Measurements from ENCODE around the gene TENM4. TPM values are rescaled to one million over a fixed set of nuclear protein-coding genes. Genes with fewer than 3 reads are reported as not detected.

Gene TENM4
- total RNA-seq, 2 donors from 2014 or later = 68.2 to 130 TPM

- no peak overlapping the region for H3K9ac ChIP-seq (ENCODE audit: extremely low read depth, low read length, poor library complexity, severe bottlenecking)
- Mint-ChIP-seq H3K9me3 (peaks cover 9% of the 10 kb centered on the region), H3K27me3 (ENCODE audit: insufficient read depth) (no peaks in the 10 kb centered on the region), H3K27ac (no peak overlapping the region), H3K4me3 (no peak overlapping the region), H3K36me3 (ENCODE audit: low read depth) (peaks cover 3% of the 10 kb centered on the region), H3K4me1 (peaks cover 4% of the 10 kb centered on the region)
- WGBS, 2 experiments (ENCODE audit: insufficient coverage in 1 of 2, insufficient read length in 1 of 2) = 90 to 93% methylated on average over 3 to 5 of the region's 5 CpGs
- no peaks in the 10 kb centered on the region for H3K27me3 ChIP-seq (ENCODE audit: control insufficient read depth, insufficient read depth, low read length, poor library complexity, severe bottlenecking)
- no peaks in the 10 kb centered on the region for H3K9me3 ChIP-seq (ENCODE audit: control insufficient read depth, low read length)
- no peaks in the 10 kb centered on the region for H3K36me3 ChIP-seq (ENCODE audit: control insufficient read depth, insufficient read depth, low read length)
- H3K27ac ChIP-seq (ENCODE audit: low read depth, low read length) = no peak overlapping the region
- no peak for TF ChIP-seq CTCF (conservative IDR thresholded peaks at IDR 0.05)
- H3K4me3 ChIP-seq (ENCODE audit: low read length) = no peak overlapping the region
- no peaks in the 10 kb centered on the region for H3K4me1 ChIP-seq (ENCODE audit: control insufficient read depth, insufficient read depth, low read length)
- DNase-seq = no peak
These were observed 465.7 kb downstream of the TENM4 start for GRCh38 chr11:78975081-78975480.

DNA sequence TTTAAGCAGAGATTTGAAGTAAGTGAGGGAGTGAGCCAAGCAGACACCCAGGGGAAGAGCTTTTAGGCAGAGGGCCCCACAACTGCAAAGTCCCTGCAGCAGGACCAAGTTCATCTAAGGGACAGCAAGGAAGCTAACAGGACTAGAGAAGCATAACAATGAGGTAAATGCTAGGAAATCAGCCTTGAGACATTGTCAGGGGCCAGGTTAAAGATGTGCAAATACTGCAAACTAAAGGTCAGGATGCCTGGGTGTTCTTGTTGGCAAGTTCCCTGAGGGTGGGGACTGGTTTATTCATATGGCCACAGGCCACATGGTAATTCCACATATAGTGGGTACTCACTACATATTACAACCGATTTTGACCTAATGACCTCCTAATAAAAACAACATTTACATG lies 467.0 kb downstream of the TENM4 start:
- no peak overlapping the region for H3K27ac ChIP-seq (ENCODE audit: low read depth, low read length)
- Mint-ChIP-seq H3K4me3 (no peak overlapping the region), H3K9me3 (peaks cover 9% of the 10 kb centered on the region), H3K4me1 (peaks cover 4% of the 10 kb centered on the region), H3K27ac (no peak overlapping the region), H3K27me3 (ENCODE audit: insufficient read depth) (no peaks in the 10 kb centered on the region), H3K36me3 (ENCODE audit: low read depth) (peaks cover 3% of the 10 kb centered on the region)
- no peak for DNase-seq
- no peak for TF ChIP-seq CTCF (conservative IDR thresholded peaks at IDR 0.05)
- no peak overlapping the region for H3K4me3 ChIP-seq (ENCODE audit: low read length)
- H3K36me3 ChIP-seq (ENCODE audit: control insufficient read depth, insufficient read depth, low read length) = no peaks in the 10 kb centered on the region
- H3K4me1 ChIP-seq (ENCODE audit: control insufficient read depth, insufficient read depth, low read length) = no peaks in the 10 kb centered on the region
- no peaks in the 10 kb centered on the region for H3K9me3 ChIP-seq (ENCODE audit: control insufficient read depth, low read length)
- H3K9ac ChIP-seq (ENCODE audit: extremely low read depth, low read length, poor library complexity, severe bottlenecking) = no peak overlapping the region
- WGBS, 2 experiments (ENCODE audit: insufficient coverage in 1 of 2, insufficient read length in 1 of 2) = 43% methylated on average over 1 of the region's 1 CpG; no CpG with 5 or more reads in 1 of the 2 experiments
- H3K27me3 ChIP-seq (ENCODE audit: control insufficient read depth, insufficient read depth, low read length, poor library complexity, severe bottlenecking) = no peaks in the 10 kb centered on the region

GRCh38 chr11:78972590-78972989 lies 468.2 kb downstream of the TENM4 start:
- Histone ChIP-seq H3K4me3 (ENCODE audit: low read length) (no peak overlapping the region), H3K27me3 (ENCODE audit: control insufficient read depth, insufficient read depth, low read length, poor library complexity, severe bottlenecking) (no peaks in the 10 kb centered on the region), H3K9ac (ENCODE audit: extremely low read depth, low read length, poor library complexity, severe bottlenecking) (no peak overlapping the region), H3K36me3 (ENCODE audit: control insufficient read depth, insufficient read depth, low read length) (no peaks in the 10 kb centered on the region), H3K9me3 (ENCODE audit: control insufficient read depth, low read length) (no peaks in the 10 kb centered on the region), H3K27ac (ENCODE audit: low read depth, low read length) (no peak overlapping the region), H3K4me1 (ENCODE audit: control insufficient read depth, insufficient read depth, low read length) (no peaks in the 10 kb centered on the region)
- no peak for DNase-seq
- no peak for TF ChIP-seq CTCF (conservative IDR thresholded peaks at IDR 0.05)
- Mint-ChIP-seq H3K36me3 (ENCODE audit: low read depth) (no peaks in the 10 kb centered on the region), H3K4me3 (no peak overlapping the region), H3K27me3 (ENCODE audit: insufficient read depth) (no peaks in the 10 kb centered on the region), H3K27ac (no peak overlapping the region), H3K4me1 (peaks cover 4% of the 10 kb centered on the region), H3K9me3 (peaks cover 3% of the 10 kb centered on the region)

All from endodermal cell (in vitro differentiated cells).